HUDEP-2 (cell line): Measurements from ENCODE around the gene ZNF785.

Experiments used
- DNase-seq, 76 experiments: peaks; one replicate each; lab custom pipeline; 2025; ENCODE audit not compliant: unreplicated experiment in 76 of 76; lab: John Stamatoyannopoulos, UW

Gene ZNF785

DNA sequence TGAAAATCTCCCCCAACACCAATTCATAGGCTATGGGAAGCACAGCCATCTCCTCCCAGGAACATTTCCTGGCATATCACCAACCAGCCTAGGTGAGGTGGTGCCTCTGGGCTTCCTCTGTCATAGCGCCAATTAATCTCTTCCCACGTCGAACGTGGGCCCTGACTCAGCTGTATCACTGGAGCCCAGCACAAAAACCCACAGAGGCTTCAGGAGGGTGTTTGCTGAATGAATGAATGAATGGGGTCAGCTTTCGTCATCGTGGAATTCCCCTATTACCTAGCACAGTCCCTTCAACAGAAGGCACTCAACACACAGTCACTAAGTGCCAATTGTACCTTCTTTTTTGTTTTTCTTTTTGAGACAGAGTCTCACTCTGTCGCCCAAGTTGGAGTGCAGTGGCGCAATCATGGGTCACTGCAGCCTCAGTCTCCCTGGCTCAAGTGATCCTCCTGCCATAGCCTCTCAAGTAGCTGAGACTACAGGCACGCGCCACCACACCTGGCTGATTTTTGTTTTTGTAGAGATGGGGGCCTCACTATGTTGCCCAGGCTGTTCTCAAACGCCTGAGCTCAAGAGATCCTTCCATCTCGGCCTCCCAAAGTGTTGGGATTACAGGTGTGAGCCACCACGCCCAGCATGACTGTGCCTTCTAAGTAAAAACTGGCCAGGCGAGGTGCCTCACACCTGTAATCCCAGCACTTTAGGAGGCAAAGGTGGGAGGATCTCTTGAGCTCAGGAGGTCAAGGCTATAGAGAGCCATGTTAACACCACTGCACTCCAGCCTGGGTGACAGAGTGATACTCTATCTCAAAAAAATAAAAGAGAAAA lies 18.1 kb downstream of the ZNF785 start:
- no peak for DNase-seq

DNA sequence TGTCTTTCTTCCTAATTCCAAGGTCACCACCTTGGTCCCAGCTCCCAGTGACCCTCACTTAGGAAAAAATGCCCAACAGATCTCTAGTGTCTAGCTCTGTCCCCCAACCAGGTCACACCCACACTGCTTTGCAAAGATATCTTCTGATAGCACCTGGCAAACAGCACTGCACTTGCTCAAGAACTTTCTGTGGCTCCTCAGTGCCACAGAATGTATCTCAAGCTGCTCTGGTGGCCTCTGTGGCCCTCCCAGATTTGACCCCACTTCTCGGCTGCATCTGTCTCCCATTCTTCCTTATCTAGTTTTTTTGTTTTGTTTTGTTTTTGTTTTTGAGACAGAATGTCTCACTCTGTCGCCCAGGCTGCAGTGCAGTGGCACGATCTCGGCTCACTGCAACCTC lies 19.0 kb downstream of the ZNF785 start:
- DNase-seq = no peak

DNA sequence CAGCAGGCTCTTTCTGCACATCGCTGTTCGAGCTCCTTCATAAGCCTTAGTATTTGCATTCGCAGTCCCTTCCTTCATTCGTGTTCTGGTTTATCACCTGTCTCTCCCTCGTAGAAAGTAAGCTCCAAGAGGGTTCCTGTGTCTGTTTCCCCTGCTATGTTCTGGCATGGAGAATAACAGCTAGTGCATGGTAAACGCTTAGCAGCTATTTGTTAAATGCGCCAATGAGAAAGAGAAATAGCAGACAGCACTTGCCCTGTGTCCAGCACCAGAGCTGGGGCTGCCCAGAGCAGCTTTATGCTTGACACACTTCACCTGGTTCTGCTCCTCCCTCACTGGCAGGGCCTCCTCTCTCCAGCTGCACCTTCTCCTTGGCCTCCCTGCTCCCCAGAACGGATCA lies 19.5 kb downstream of the ZNF785 start:
- DNase-seq = no peak

DNA sequence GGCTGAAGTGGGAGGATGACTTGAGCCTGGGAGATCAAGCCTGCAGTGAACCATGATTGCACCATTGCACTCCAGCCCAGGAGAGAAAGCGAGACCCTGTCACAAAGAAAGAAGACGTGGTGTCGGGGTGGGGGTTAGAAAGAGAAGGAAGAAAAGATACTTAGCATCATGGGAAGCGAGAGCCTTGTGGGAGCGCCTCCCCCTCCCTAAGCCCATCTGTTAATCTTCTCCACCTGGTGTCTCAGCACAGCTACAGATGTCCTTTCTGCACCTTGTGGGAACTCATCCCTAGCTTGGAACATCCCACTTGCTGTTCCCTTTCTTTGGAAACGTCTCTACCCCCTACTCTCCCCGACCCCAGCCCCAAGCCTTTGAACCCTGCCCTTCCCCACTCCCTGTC lies 20.0 kb downstream of the ZNF785 start:
- DNase-seq = no peak

DNA sequence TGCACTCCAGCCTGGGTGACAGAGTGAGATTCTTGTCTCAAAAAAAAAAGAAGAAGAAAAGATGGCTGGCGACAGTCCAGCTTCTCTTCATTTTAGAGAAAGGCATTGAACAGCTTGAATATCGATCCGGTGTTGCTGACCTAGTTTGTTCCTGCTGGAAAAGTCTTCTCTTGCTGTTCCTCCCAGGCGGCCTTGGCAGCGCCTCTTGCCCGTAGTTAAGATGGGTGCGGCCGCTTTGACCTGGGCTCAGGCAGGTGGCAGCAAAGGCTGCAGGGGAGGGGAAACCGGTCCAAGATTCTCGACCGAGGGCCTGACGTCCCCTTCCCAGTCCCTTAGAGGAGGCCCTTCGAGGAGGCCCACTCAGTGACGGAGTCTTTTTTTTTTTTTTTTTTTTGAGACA lies 23.5 kb downstream of the ZNF785 start:
- no peak for DNase-seq

DNA sequence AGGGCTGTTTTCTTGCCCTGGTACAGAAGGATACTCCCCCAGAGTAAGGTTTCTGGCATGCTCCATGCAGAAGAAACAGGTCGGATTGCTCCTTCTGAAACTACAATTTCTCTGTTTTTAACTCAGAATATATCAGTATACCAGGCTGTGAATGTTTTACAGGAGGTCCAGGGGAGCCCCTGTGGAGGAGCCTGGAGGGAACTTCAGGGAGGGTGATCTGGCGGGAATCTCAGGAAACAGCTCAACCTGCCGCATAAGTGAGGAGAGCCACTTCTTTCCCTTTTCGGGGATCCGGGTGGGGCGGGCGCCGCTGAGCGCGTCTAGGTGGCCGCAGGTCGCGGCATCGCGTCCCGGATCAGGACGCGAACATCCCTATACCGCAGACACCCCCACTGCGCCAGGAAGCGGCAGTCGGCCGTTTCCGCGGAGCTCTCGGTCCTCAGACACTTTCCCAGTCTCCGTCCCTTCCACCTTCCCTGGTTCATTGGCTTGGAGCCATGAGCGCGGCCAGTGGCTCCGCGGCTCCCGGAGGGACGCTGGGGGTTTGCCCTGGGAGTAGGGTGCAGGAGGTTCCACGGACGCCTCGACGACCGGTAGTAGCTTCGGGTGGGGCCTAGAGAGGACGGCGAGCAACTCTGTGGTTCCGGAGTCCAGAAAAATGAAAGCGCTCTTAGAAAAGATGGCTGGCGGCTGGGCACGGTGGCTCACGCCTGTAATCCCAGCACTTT lies 24.2 kb downstream of the ZNF785 start:
- DNase-seq = no peak

DNA sequence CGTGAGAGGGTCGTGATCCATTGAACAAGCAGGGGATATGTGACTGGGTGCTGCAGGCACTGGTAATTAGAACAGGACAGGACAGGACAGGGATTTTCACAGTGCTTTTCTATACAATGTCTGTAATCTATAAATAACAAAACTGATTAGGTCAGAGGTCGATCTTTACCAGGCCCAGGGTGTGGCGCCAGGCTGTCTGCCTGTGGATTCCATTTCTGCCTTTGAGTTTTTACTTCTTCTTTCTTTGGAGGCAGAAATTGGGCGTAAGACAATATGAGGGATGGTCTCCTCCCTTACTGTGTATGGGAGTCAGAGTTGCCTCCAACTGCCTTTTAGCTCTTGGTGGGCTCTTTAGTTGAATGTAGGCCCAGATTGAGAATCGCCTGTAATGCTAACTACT lies 25.8 kb downstream of the ZNF785 start:
- DNase-seq = peak in 1 of 76 experiments; percentile 20

DNA sequence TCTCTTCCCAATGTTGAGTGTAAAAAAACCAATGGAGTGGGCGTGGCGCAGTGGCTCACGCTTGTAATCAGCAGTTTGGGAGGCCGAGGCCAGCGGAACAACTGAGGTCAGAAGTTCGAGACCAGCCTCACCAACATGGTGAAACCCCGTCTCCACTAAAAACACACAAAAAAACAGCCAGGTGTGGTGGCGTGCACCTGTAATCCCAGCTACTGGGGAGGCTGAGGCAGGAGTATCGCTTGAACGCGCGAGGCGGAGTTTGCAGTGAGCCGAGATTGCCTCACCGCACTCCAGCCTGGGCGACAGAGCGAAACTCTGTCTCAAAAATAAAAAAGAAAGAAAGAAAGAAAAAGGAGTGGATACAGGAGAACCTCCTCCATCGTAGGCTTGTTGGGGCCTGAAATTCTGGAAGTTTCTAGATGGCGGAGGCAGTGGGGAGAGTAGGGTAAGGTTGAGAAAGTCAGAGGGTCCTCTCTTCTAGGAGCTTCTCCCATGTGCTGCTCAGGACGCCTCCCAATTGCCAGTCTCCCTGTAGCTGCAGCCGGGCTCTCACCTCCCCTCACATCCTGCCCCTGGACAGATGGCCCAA lies 26.6 kb downstream of the ZNF785 start:
- DNase-seq = no peak

DNA sequence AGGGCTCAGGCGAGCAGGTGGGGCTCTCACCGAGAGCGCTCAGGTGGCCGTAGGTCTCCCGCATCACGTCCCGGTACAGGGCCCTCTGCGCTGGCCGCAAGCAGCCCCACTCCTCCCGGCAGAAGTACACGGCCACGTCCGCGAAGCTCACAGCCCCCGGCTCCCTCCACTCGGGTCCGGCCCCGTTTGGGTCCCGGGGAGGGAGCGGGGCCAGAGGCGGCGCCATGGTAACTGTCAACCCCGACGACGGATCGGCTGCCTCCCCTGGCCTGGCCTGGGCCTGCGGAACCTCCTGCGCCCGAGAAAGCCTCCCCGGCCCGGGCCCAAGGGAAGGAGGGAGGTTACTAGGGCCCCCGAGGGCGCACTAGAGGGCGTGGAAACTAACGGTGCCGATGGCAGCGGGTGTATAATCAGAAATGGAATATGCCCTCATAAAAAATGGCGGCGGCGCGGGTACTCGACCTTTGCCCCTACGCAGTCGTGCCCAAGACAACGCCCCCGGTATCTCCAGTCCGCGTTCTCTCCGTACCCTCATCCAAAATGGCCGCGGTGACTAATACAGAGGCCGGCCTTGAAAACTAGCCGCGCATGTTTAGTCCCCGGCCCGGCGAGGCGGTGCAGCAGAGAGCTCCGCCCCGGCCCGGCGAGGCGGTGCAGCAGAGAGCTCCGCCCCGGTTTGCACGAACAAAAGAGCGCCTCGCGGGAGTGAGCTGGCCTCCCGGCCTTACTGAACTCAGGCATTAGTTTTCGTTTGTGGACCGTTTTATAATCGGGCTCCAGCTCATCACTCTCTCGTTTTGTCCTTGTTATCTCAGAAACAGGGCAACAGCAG lies 27.3 kb downstream of the ZNF785 start, which contains the start of gene ZNF764:
Gene ZNF764, minus strand, starts transcription at position 418 of the 832 bp plus-strand sequence. Its CDS starts 192 bp downstream, at position 226.
- peak in 74 of 76 experiments; percentile 66 to 99 (median 96) for DNase-seq

DNA sequence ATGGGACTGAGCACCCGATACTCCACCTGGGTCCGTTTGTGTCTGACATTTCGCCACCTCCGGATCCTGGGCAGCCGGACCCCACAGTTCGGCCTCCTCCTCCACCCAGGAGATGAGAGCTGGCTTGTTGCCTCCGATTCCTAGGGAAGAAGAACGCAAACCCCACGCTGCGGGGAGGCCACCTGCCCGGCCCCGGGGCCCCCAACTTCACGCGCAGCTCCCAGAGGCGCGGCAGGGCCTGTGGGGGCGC lies 27.9 kb downstream of the ZNF785 start:
- DNase-seq = peak in 3 of 76 experiments; percentile 35 to 47 (median 46)

DNA sequence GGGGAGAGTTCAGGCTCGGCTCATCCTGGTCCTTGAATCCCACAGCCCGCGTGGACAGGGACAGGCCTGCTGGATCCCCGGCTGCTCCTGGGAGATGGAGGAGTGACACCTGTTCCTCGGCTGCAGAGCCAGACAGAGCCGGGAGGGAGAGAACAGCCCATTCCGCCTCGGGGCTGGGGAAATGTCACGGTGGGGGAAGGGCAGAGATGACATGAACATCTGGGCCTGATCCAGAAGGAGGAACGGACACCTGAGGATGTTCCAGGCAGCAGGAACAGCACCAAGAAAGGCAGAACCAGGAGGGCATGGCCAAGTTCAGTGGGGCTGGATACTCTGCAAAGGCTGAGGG lies 29.4 kb downstream of the ZNF785 start:
- DNase-seq = no peak

DNA sequence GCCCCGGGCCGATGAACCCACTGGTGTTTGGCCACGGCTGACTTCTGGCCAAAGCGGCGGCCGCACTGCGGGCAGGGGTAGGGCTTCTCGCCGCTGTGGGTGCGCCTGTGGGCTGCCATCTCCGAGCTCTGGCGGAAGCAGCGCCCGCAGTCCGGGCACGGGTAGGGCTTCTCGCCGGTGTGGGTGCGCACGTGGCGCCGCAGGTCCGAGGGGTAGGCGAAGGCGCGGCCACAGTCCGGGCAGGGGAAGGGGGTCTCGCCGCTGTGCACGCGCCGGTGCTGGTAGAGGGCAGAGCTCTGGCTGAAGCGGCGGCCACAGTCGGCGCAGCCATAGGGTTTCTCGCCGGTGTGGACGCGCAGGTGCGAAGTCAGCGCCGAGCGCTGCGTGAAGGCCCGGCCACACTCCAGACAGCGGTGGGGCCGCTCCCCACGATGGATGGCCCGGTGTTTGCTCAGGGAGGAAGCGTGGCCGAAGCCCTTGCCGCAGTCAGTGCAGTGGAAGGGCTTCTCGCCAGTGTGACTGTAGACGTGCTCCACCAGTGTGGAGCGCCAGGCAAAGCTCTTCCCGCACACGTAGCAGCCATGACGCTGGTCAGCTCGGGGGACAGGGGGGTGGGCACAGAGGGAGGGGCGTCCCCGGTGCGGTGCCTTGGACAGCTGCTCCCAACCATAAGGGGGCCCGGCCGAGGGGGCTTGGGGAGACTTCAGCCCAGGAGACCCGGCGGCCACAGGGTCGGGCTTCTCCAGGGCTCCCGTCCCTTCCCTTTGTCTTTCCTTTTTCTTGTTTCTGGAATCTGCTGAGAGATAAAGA lies 30.0 kb downstream of the ZNF785 start:
- no peak for DNase-seq

DNA sequence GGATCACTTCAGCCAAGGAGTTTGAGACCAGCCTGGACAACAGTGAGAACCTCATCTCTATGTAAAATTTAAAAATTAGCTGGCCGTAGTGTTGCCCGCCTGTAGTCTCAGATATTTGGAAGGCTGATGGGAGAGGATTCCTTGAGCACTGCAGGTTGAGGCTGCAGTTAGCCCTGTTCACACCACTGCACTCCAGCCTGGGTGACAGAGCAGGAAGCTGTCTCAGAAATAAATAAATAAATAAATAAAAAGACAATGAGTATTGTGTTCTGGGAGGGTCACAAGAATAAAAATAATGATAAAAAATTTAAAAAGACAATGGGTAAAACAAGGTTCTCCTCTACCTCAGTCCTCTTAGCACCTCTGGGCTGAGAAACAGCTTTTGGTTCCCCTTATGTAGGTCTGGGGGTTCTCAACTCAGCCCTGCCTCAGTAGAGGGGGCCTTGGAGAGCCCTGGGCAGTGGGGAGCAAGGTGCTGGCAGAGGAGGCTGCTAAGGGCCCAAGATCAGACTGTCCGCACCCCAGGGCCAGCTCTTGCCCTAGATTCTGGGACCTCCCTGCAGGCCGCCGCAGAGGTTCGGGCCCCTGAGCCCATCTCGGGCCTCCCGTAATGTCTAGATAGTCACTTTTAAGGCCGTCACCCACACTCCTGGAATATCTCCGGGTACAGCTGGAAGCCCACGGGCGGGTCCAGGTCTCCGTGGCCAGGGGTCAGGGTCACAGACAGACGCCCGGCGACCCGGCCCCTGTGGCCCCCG lies 30.8 kb downstream of the ZNF785 start:
- no peak for DNase-seq

DNA sequence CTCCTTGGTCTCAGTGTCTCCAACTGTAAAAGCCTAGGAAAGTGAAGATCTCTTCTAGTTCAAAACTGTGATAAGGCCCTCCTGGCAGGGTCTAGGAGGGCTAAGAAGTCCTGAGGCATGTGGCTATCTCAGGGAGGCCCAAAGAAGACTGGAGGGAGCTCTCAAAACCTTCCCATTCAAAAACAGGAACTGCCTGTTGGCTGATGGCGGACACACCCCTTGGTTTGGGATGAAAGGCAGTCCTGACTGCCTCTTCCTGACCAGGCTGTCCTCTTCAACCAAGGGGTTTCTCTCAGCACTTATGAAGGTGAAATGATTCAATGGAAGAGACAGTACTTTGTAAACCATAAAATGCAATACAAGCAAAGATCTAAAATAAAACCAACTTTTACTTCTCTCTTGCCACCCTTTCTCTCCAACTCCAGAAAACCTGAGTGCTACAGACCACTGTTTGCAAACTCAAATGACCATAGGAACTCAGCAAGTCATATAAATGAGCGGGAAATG lies 32.1 kb downstream of the ZNF785 start:
- no peak for DNase-seq

DNA sequence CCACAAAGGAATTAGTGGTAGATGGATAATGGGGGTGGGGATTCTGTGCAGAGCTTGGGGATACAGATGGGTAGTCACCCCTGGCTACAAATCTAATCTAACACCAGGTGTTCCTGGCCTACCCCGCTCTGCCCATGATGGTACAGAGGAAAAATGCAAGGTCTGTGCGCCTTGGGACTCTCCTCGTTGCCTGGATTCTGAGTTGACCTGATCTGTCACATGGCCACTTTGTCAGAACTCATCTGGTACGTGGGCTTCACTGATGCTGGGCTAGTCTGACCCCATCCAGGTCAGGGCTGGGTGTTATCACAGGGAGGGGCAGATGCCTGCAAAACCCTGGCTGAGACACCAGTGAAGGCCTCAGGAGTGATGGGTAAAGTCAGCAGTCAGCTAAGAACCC lies 32.5 kb downstream of the ZNF785 start:
- DNase-seq = no peak

DNA sequence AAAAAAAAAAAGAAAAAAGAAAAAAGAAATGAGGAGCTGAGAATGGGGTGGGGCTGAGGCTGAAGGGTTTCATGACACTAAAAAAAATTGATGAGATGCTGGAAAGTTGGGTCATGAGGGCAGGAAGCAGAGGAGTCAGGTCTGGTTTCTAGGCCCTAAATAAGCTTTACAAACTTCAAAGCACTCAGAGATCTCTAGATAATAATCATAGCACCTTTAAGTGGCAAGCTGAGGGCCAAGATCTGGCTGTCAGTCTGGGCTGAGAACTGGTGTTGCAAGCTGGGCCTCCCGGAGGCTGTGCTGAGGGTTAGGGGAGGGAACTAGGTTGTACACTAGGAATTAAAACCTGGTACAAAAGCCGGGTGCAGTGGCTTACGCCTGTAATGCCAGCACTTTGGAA lies 33.7 kb downstream of the ZNF785 start:
- DNase-seq = no peak

DNA sequence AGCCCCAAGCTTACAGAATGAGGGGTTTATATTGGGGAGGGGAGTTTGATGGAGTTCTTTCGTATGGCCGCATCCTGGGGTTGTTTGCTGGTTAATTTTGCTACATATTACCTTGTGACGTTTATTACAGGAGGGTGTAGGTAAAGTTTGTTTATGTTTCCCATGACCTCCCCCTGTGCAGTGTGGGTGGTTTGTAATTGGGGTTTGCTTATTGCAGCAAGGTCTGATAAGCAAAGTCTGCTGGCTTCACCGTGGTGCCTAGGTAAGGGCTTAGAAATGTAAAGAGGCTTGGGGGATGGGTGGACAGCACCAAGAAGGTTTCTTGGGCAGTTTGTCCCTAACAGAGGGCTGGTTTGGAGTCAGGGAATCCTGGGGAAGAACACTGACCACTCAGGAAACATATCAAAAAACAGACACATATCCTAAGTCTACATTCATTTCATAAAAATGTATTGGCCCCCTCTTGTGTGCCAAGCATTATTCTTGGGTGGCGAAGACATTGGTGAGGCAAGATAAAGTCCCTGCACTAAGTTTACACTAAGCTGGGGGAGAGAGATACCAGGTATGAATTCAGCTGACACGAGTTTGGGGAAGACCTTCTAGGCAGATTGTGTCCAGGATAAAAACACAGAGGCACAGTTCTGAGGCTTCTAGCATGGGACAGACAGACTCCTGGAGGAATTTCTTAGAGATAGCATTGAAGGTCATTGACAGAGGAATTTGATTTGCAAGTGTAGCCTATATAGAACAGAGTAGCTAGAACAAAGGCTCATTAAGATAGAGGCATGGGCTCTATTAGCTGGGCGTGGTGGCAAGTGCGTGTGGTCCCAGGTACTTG lies 36.9 kb downstream of the ZNF785 start:
- peak in 21 of 76 experiments; percentile 8 to 64 (median 32) for DNase-seq

DNA sequence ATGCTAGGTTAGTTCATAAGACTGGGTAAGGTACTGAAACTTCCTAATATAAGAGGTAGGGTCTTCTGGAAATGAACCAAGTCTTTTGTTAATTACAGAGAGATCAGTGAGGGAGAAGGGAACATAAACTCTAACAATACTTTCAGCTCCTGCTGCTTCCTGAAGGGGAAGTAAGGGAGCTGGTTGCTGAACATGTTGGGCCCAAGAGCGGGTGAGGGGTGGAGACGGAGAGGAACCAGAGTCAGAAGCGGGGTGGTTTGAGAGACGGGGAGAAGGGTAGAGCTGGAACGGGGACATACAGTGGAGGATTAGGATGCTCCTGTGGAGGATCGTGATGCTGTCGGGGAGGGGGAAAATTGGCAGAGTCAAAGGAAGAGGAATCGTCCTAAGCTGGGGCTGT lies 39.4 kb downstream of the ZNF785 start:
- no peak for DNase-seq
